ENCODE data around the gene NPY5R. TPM values are rescaled to one million over a fixed set of nuclear protein-coding genes. Genes with fewer than 3 reads are reported as not detected.

The NPY5R gene
- total RNA-seq, 4 donors from 2014 or later: not detected

- Histone ChIP-seq H3K4me3 (no peak overlapping the region), H3K4me1 (no peaks in the 10 kb centered on the region), H3K9me3 (no peaks in the 10 kb centered on the region), H3K27ac (no peak overlapping the region), H3K36me3 (no peaks in the 10 kb centered on the region), H3K27me3 (no peaks in the 10 kb centered on the region)
- DNase-seq (no peak), ATAC-seq (no peak)
- intact Hi-C loops (cut with DNase I; ENCODE audit: low total_unique reads) (no loop called here), in situ Hi-C loops (cut with MboI; ENCODE audit: low sequenced_read_pairs in 4 of 4) (no loop called here)
- TF ChIP-seq POLR2A (IDR thresholded peaks at IDR 0.05) (no peak), CTCF (IDR thresholded peaks at IDR 0.05 in 4 of 5, conservative IDR thresholded peaks at IDR 0.05 in 1 of 5) (no peak)
These were observed 38.6 kb downstream of the NPY5R start for GRCh38 chr4:163382178-163382869.

- no peak for ATAC-seq
- no peaks in the 10 kb centered on the region for H3K27me3 ChIP-seq
- no peaks in the 10 kb centered on the region for H3K4me1 ChIP-seq
- no peaks in the 10 kb centered on the region for H3K36me3 ChIP-seq
- in situ Hi-C loops (cut with MboI; ENCODE audit: low sequenced_read_pairs in 4 of 4): no loop called here
- H3K9me3 ChIP-seq: no peaks in the 10 kb centered on the region
- no peak overlapping the region for H3K4me3 ChIP-seq
- no peak for TF ChIP-seq POLR2A (IDR thresholded peaks at IDR 0.05)
- TF ChIP-seq CTCF (IDR thresholded peaks at IDR 0.05 in 4 of 5, conservative IDR thresholded peaks at IDR 0.05 in 1 of 5): no peak
- no peak overlapping the region for H3K27ac ChIP-seq
- intact Hi-C loops (cut with DNase I; ENCODE audit: low total_unique reads): no loop called here
- no peak for DNase-seq
These were observed 40.7 kb downstream of the NPY5R start for GRCh38 chr4:163384434-163384833.

- Histone ChIP-seq H3K9me3 (no peaks in the 10 kb centered on the region), H3K4me1 (no peaks in the 10 kb centered on the region), H3K27me3 (no peaks in the 10 kb centered on the region), H3K4me3 (no peak overlapping the region), H3K36me3 (no peaks in the 10 kb centered on the region), H3K27ac (no peak overlapping the region)
- no peak for DNase-seq
- intact Hi-C loops (cut with DNase I; ENCODE audit: low total_unique reads) (no loop called here), in situ Hi-C loops (cut with MboI; ENCODE audit: low sequenced_read_pairs in 4 of 4) (no loop called here)
- TF ChIP-seq CTCF (IDR thresholded peaks at IDR 0.05 in 4 of 5, conservative IDR thresholded peaks at IDR 0.05 in 1 of 5) (no peak), POLR2A (IDR thresholded peaks at IDR 0.05) (no peak)
- no peak for ATAC-seq
These were observed 41.2 kb downstream of the NPY5R start for GRCh38 chr4:163384926-163385325.

GRCh38 chr4:163385466-163385865 is 41.8 kb downstream of the NPY5R start:
- in situ Hi-C loops (cut with MboI; ENCODE audit: low sequenced_read_pairs in 4 of 4) (no loop called here), intact Hi-C loops (cut with DNase I; ENCODE audit: low total_unique reads) (no loop called here)
- no peaks in the 10 kb centered on the region for H3K4me1 ChIP-seq
- no peak for ATAC-seq
- TF ChIP-seq CTCF (IDR thresholded peaks at IDR 0.05 in 4 of 5, conservative IDR thresholded peaks at IDR 0.05 in 1 of 5) (no peak), POLR2A (IDR thresholded peaks at IDR 0.05) (no peak)
- no peaks in the 10 kb centered on the region for H3K27me3 ChIP-seq
- no peak overlapping the region for H3K4me3 ChIP-seq
- no peaks in the 10 kb centered on the region for H3K36me3 ChIP-seq
- no peak overlapping the region for H3K27ac ChIP-seq
- no peak for DNase-seq
- H3K9me3 ChIP-seq: no peaks in the 10 kb centered on the region

GRCh38 chr4:163391756-163392155 is 48.1 kb downstream of the NPY5R start:
- no peaks in the 10 kb centered on the region for H3K9me3 ChIP-seq
- H3K27me3 ChIP-seq: no peaks in the 10 kb centered on the region
- in situ Hi-C loops (cut with MboI; ENCODE audit: low sequenced_read_pairs in 4 of 4): no loop called here
- H3K4me1 ChIP-seq: no peaks in the 10 kb centered on the region
- no peak overlapping the region for H3K27ac ChIP-seq
- no peak for TF ChIP-seq POLR2A (IDR thresholded peaks at IDR 0.05)
- TF ChIP-seq CTCF (IDR thresholded peaks at IDR 0.05 in 4 of 5, conservative IDR thresholded peaks at IDR 0.05 in 1 of 5): no peak
- no peak overlapping the region for H3K4me3 ChIP-seq
- ATAC-seq (no peak), DNase-seq (no peak)
- H3K36me3 ChIP-seq: no peaks in the 10 kb centered on the region
- intact Hi-C loops (cut with DNase I; ENCODE audit: low total_unique reads): no loop called here
